GM23248 (cell line): ENCODE results near the gene TBL1X. TPM values are rescaled to one million over a fixed set of nuclear protein-coding genes. Genes with fewer than 3 reads are reported as not detected.
A peak's percentile ranks its signal among the peaks of the same experiment; 100 is the strongest.

Experiments
- DNase-seq: peaks from one replicate; pipeline ENCODE4 v3.0.0-alpha.2; 2015
- H2AFZ ChIP-seq: fragments of 200-600 bp; sonication (generic); 2 replicates; pipeline ENCODE4 v1.6.1; 2016; ENCODE audit warnings: antibody characterized with exemption
- H3F3A ChIP-seq: fragments of 200-600 bp; sonication (generic); 2 replicates; pipeline ENCODE4 v1.6.1; 2016; ENCODE audit warnings: mild to moderate bottlenecking, antibody characterized with exemption, mixed run types; ENCODE audit not compliant: insufficient read depth
- H3K27ac ChIP-seq: fragments of 200-600 bp; sonication (generic); 2 replicates; pipeline ENCODE4 v1.5.1; 2016; ENCODE audit warnings: mild to moderate bottlenecking
- H3K27me3 ChIP-seq: fragments of 200-600 bp; sonication (generic); replicated peaks from 2 replicates; pipeline ENCODE4 v1.6.1; 2016; ENCODE audit warnings: mild to moderate bottlenecking; ENCODE audit not compliant: insufficient read depth
- H3K36me3 ChIP-seq: fragments of 200-600 bp; sonication (generic); 2 replicates; pipeline ENCODE4 v1.6.1; 2016; ENCODE audit warnings: low read depth, mild to moderate bottlenecking
- H3K4me1 ChIP-seq: fragments of 200-600 bp; sonication (generic); 2 replicates; pipeline ENCODE4 v1.6.1; 2016; ENCODE audit warnings: mild to moderate bottlenecking; ENCODE audit not compliant: insufficient read depth
- H3K4me2 ChIP-seq: fragments of 200-600 bp; sonication (generic); one replicate; pipeline ENCODE4 v1.6.1; 2016; ENCODE audit warnings: mild to moderate bottlenecking; ENCODE audit not compliant: unreplicated experiment
- H3K4me3 ChIP-seq: fragments of 200-600 bp; sonication (generic); 2 replicates; pipeline ENCODE4 v1.5.1; 2016; ENCODE audit warnings: mild to moderate bottlenecking
- H3K79me2 ChIP-seq: fragments of 200-600 bp; sonication (generic); 2 replicates; pipeline ENCODE4 v1.6.1; 2016; ENCODE audit warnings: mild to moderate bottlenecking; ENCODE audit not compliant: insufficient read depth
- H3K9ac ChIP-seq: fragments of 200-600 bp; sonication (generic); 2 replicates; pipeline ENCODE4 v1.6.1; 2016; ENCODE audit warnings: mild to moderate bottlenecking
- H3K9me2 ChIP-seq: fragments of 200-600 bp; sonication (generic); 2 replicates; pipeline ENCODE4 v1.6.1; 2016; ENCODE audit warnings: mixed run types, mild to moderate bottlenecking, moderate library complexity; ENCODE audit not compliant: insufficient read depth
- H3K9me3 ChIP-seq: fragments of 200-600 bp; sonication (generic); one replicate; pipeline ENCODE4 v1.6.1; 2017; ENCODE audit warnings: low read depth
- H4K20me1 ChIP-seq: fragments of 200-600 bp; sonication (generic); 2 replicates; pipeline ENCODE4 v1.6.0; 2016; ENCODE audit not compliant: insufficient read depth
- EZH2 ChIP-seq: fragments of 200-600 bp; sonication (generic); IDR thresholded peaks from 2 replicates; pipeline ENCODE4 v1.6.1; 2018; ENCODE audit warnings: antibody characterized with exemption, mild to moderate bottlenecking; ENCODE audit not compliant: insufficient read depth, poor library complexity, severe bottlenecking
- EZH2phosphoT487 ChIP-seq: fragments of 200-600 bp; sonication (generic); IDR thresholded peaks from 2 replicates; pipeline ENCODE4 v1.6.1; 2018; ENCODE audit warnings: antibody characterized with exemption, moderate library complexity, mild to moderate bottlenecking, low read depth; ENCODE audit not compliant: insufficient read depth
- WGBS, 2 experiments: methylation state at CpG; one replicate each; pipeline ENCODE4 v1.1.6; 2015 to 2017; ENCODE audit warnings: low lambda C conversion rate in 2 of 2, low coverage in 1 of 2; ENCODE audit errors: missing lambda C conversion rate in 2 of 2; 5-methylcytosine and 5-hydroxymethylcytosine counted together
- in situ Hi-C: fragments of 300-500 bp; cut with MboI; formaldehyde crosslinking; loops from 2 replicates; pipeline ENCODE4 v1.15.0; 2020
- polyA plus RNA-seq: library from polyadenylated mRNA; unstranded; fragments of >200 nt; fragmentation: Nextera tagmentation; extraction: Ambion mirVana; gene quantifications from 2 replicates; pipeline ENCODE4 v1.2.1, GENCODE V29; 2016
- total RNA-seq: library from RNA; depleted of rRNA; stranded (reverse); fragments of >200 nt; shearing (Covaris generic); gene quantifications from 2 replicates; pipeline ENCODE4 v1.2.3, GENCODE V29; 2014

The TBL1X gene
- total and polyA plus RNA-seq, 2 experiments from 2014 or later = 8.2 to 26.8 TPM

- H3K79me2 ChIP-seq = peaks cover 76% of the 10 kb centered on the region
- in situ Hi-C loops = no loop called here
- no peaks in the 10 kb centered on the region for H3F3A ChIP-seq
- 0% methylated on average over 1 of the region's 1 CpG for WGBS, 2 experiments
- H3K9me2 ChIP-seq = no peaks in the 10 kb centered on the region
- no peak for DNase-seq
- no peak overlapping the region for H2AFZ ChIP-seq
- no peak overlapping the region for H3K4me3 ChIP-seq
- H4K20me1 ChIP-seq = no peaks in the 10 kb centered on the region
- H3K9ac ChIP-seq = no peak overlapping the region
- H3K4me1 ChIP-seq = peaks cover 19% of the 10 kb centered on the region
- no peaks in the 10 kb centered on the region for H3K27me3 ChIP-seq
- TF ChIP-seq EZH2phosphoT487 (no peak), EZH2 (no peak)
- no peak overlapping the region for H3K4me2 ChIP-seq
- H3K36me3 ChIP-seq = no peaks in the 10 kb centered on the region
- no peaks in the 10 kb centered on the region for H3K9me3 ChIP-seq
- H3K27ac ChIP-seq = no peak overlapping the region
Observed at GRCh38 chrX:9489234-9489633, 24.4 kb downstream of the TBL1X start.

GRCh38 chrX:9492901-9493300 is 28.0 kb downstream of the TBL1X start:
- TF ChIP-seq EZH2 (no peak), EZH2phosphoT487 (no peak)
- Histone ChIP-seq H3K4me2 (no peak overlapping the region), H3K79me2 (peaks cover 62% of the 10 kb centered on the region), H3K27me3 (no peaks in the 10 kb centered on the region), H4K20me1 (no peaks in the 10 kb centered on the region), H3F3A (no peaks in the 10 kb centered on the region), H3K9me2 (no peaks in the 10 kb centered on the region), H3K4me1 (peaks cover 14% of the 10 kb centered on the region), H3K9me3 (no peaks in the 10 kb centered on the region), H2AFZ (no peak overlapping the region), H3K9ac (no peak overlapping the region), H3K36me3 (no peaks in the 10 kb centered on the region), H3K27ac (no peak overlapping the region), H3K4me3 (no peak overlapping the region)
- 88 to 100% methylated on average over 1 to 2 of the region's 2 CpGs for WGBS, 2 experiments
- in situ Hi-C loops = no loop called here
- DNase-seq = no peak

GRCh38 chrX:9493936-9494335 is 29.1 kb downstream of the TBL1X start:
- no peaks in the 10 kb centered on the region for H4K20me1 ChIP-seq
- peak overlapping the region; percentile 12 for H3K4me2 ChIP-seq
- peak; percentile 63 for DNase-seq
- H3K9me2 ChIP-seq = no peaks in the 10 kb centered on the region
- TF ChIP-seq EZH2phosphoT487 (no peak), EZH2 (no peak)
- H3K27me3 ChIP-seq = no peaks in the 10 kb centered on the region
- whole genome bisulfite sequencing, 2 experiments = 10% methylated on average over 5 of the region's 5 CpGs
- no peak overlapping the region for H3K27ac ChIP-seq
- H2AFZ ChIP-seq = no peak overlapping the region
- in situ Hi-C loops = no loop called here
- peaks cover 62% of the 10 kb centered on the region for H3K79me2 ChIP-seq
- no peak overlapping the region for H3K4me3 ChIP-seq
- no peaks in the 10 kb centered on the region for H3F3A ChIP-seq
- peaks cover 14% of the 10 kb centered on the region for H3K4me1 ChIP-seq
- no peaks in the 10 kb centered on the region for H3K9me3 ChIP-seq
- no peak overlapping the region for H3K9ac ChIP-seq
- no peaks in the 10 kb centered on the region for H3K36me3 ChIP-seq

- Histone ChIP-seq H3F3A (no peaks in the 10 kb centered on the region), H3K27ac (0 out of 2 replicates have a peak overlapping the region, but pooled peaks have one; percentile 30), H3K4me3 (no peak overlapping the region), H3K27me3 (no peaks in the 10 kb centered on the region), H4K20me1 (no peaks in the 10 kb centered on the region), H3K4me1 (peaks cover 14% of the 10 kb centered on the region), H3K79me2 (peaks cover 57% of the 10 kb centered on the region), H2AFZ (no peak overlapping the region), H3K36me3 (no peaks in the 10 kb centered on the region), H3K4me2 (peak overlapping the region; percentile 12), H3K9ac (no peak overlapping the region), H3K9me2 (no peaks in the 10 kb centered on the region), H3K9me3 (no peaks in the 10 kb centered on the region)
- DNase-seq = peak; percentile 51
- WGBS, 2 experiments = 32 to 45% methylated on average over 4 to 6 of the region's 6 CpGs
- TF ChIP-seq EZH2 = no peak
- TF ChIP-seq EZH2phosphoT487 = no peak
- in situ Hi-C loops = no loop called here
Observed at GRCh38 chrX:9494771-9495170, 29.9 kb downstream of the TBL1X start.

- no peak overlapping the region for H3K9ac ChIP-seq
- in situ Hi-C loops = no loop called here
- DNase-seq = no peak
- H3K9me2 ChIP-seq = no peaks in the 10 kb centered on the region
- H4K20me1 ChIP-seq = no peaks in the 10 kb centered on the region
- peaks cover 50% of the 10 kb centered on the region for H3K79me2 ChIP-seq
- no peak overlapping the region for H2AFZ ChIP-seq
- H3K4me2 ChIP-seq = no peak overlapping the region
- peaks cover 14% of the 10 kb centered on the region for H3K4me1 ChIP-seq
- no peaks in the 10 kb centered on the region for H3K27me3 ChIP-seq
- 94% methylated on average over 9 to 10 of the region's 10 CpGs for WGBS, 2 experiments
- no peaks in the 10 kb centered on the region for H3K9me3 ChIP-seq
- H3K36me3 ChIP-seq = no peaks in the 10 kb centered on the region
- no peak overlapping the region for H3K27ac ChIP-seq
- TF ChIP-seq EZH2 = no peak
- TF ChIP-seq EZH2phosphoT487 = no peak
- no peak overlapping the region for H3K4me3 ChIP-seq
- H3F3A ChIP-seq = no peaks in the 10 kb centered on the region
Observed at GRCh38 chrX:9495496-9495895, 30.6 kb downstream of the TBL1X start.
